ENCODE results near the gene NRGN. TPM values are rescaled to one million over a fixed set of nuclear protein-coding genes. Genes with fewer than 3 reads are reported as not detected.
A peak's percentile ranks its signal among the peaks of the same experiment; 100 is the strongest.

Gene NRGN
- total and polyA plus RNA-seq, 4 donors = 0.51 to 1.7 (median 1.6) TPM; not detected in 1

DNA sequence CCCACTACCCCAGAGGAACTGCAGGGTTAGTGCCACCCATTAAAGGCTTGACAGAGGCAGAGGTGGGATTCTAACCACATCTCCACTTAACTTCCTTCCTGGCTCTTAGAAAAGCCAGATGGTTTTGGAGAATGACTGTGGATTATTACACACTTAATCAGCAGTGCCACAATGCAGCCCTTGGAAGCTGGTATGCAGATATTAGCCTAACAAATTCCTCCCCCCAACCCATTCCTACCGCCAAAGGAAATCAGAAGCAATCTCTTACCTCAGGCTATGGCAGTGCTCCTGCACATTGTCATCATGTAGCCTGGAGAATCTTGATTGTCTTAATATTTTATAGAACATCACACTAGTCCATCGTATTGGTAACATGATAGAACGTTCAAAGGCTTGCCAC lies 23.2 kb upstream of the NRGN start (continued):
- no peak for TF ChIP-seq HNF4A (conservative IDR thresholded peaks at IDR 0.05)
- TF ChIP-seq NR2F2 (IDR thresholded peaks at IDR 0.05) = no peak
- TF ChIP-seq TAF1 (conservative IDR thresholded peaks at IDR 0.05) = no peak

DNA sequence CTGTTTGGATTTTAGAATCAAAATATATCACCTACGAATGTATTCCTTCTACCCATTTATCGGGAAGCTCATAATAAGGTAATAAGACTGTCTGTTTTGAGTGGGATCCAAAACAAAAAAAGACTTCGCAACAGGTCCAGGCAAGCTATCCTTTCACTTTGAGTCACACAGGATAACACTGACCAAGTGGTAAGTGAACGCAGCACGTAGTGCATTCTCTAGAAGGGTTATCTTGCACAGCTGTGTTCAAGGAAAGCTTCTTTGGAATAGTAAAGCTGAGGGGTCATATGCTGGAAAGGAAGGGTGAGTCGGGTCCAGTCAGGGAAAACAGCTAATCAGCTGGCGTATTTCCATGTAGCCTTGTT lies 22.3 kb upstream of the NRGN start:
- no peak for DNase-seq (ENCODE audit: low spot score)

DNA sequence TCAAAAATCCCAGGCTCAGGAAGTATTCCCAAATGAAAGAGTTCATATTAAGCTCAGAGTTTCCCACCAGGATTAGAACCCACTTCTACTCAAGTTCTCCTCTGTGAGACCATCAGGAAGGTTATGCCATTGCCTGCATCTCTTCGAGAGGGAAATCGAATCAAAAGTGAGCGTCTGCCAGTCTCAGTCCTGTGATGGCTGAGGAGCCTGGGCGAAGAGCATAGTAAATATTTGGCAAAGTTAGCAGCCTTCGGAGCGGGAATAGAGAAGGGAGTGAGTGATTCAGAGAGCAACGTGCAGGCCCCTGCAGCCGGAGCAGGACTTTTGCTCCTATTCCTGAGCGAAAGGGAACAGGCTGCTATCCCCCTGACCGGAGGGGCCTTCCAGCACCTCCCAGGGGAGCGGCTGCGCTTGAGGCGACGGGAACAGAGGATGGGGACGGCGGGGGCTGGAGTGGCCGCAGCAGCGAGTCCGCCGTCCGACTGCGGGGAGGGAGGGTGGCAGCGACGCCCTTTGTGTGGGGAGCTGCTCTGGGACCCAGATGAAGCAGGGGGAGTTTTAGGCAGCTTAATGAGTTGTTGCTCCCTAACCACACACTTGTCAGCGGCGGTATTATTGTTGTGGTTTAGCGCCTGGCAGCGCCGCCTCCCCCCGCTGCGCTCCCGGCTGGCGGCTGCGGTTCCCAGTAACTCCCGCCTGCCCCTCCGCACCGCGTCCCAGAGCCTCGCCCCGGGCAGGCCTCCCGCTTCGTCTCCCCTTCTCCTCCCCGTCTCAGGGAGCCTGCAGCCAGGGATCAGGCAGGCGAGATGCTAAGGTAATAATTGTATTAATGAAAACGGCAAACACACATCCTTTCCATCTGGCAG lies 21.7 kb upstream of the NRGN start:
- Histone ChIP-seq H3K9me3 (ENCODE audit: control insufficient read depth in 4 of 4, low read length in 3 of 4) (no peaks in the 10 kb centered on the region), H3K36me3 (ENCODE audit: control insufficient read depth in 4 of 4, insufficient read depth in 3 of 4, low read depth in 1 of 4, low read length in 3 of 4) (no peaks in the 10 kb centered on the region), H3K4me3 (ENCODE audit: low read depth in 1 of 3, low read length in 3 of 3) (peak overlapping the region in 2 of 3 donors; percentile 14 to 21), H3K27ac (ENCODE audit: low read depth in 1 of 2, low read length in 2 of 2) (peak overlapping the region in 1 of 2 donors; percentile 46), H3K9ac (ENCODE audit: low read depth in 1 of 2, low read length in 2 of 2) (no peak overlapping the region), H3K4me1 (ENCODE audit: control insufficient read depth in 4 of 4, insufficient read depth in 4 of 4, low read length in 3 of 4) (peaks cover 0 to 11% (median 8%) of the 10 kb centered on the region in 4 donors), H3K27me3 (ENCODE audit: control insufficient read depth in 4 of 4, insufficient read depth in 4 of 4, low read length in 3 of 4) (peaks cover 0 to 13% (median 2%) of the 10 kb centered on the region in 4 donors)
- TF ChIP-seq, protein P1, sequence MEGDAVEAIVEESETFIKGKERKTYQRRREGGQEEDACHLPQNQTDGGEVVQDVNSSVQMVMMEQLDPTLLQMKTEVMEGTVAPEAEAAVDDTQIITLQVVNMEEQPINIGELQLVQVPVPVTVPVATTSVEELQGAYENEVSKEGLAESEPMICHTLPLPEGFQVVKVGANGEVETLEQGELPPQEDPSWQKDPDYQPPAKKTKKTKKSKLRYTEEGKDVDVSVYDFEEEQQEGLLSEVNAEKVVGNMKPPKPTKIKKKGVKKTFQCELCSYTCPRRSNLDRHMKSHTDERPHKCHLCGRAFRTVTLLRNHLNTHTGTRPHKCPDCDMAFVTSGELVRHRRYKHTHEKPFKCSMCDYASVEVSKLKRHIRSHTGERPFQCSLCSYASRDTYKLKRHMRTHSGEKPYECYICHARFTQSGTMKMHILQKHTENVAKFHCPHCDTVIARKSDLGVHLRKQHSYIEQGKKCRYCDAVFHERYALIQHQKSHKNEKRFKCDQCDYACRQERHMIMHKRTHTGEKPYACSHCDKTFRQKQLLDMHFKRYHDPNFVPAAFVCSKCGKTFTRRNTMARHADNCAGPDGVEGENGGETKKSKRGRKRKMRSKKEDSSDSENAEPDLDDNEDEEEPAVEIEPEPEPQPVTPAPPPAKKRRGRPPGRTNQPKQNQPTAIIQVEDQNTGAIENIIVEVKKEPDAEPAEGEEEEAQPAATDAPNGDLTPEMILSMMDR (IDR thresholded peaks at IDR 0.05; ENCODE audit: low read depth, low read length, missing input control) = no peak
- TF ChIP-seq HNF4G (IDR thresholded peaks at IDR 0.05) (no peak), NR2F2 (IDR thresholded peaks at IDR 0.05) (no peak), HNF4A (conservative IDR thresholded peaks at IDR 0.05) (no peak), GABPA (IDR thresholded peaks at IDR 0.05 in 1 of 2, conservative IDR thresholded peaks at IDR 0.05 in 1 of 2) (no peak)
- TF ChIP-seq, protein P2, sequence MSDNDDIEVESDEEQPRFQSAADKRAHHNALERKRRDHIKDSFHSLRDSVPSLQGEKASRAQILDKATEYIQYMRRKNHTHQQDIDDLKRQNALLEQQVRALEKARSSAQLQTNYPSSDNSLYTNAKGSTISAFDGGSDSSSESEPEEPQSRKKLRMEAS (IDR thresholded peaks at IDR 0.05) = no peak
- WGBS = 2% methylated on average over 45 of the region's 45 CpGs
- DNase-seq (ENCODE audit: low spot score) = no peak

More for the DNA sequence above, 22.3 kb upstream of the NRGN start:
- 42% methylated on average over 7 of the region's 7 CpGs for WGBS
- Histone ChIP-seq H3K9me3 (ENCODE audit: control insufficient read depth in 4 of 4, low read length in 3 of 4) (no peaks in the 10 kb centered on the region), H3K27ac (ENCODE audit: low read depth in 1 of 2, low read length in 2 of 2) (peak overlapping the region in 1 of 2 donors; percentile 46), H3K9ac (ENCODE audit: low read depth in 1 of 2, low read length in 2 of 2) (no peak overlapping the region), H3K4me1 (ENCODE audit: control insufficient read depth in 4 of 4, insufficient read depth in 4 of 4, low read length in 3 of 4) (peaks cover 0 to 11% (median 8%) of the 10 kb centered on the region in 4 donors), H3K4me3 (ENCODE audit: low read depth in 1 of 3, low read length in 3 of 3) (no peak overlapping the region), H3K27me3 (ENCODE audit: control insufficient read depth in 4 of 4, insufficient read depth in 4 of 4, low read length in 3 of 4) (peaks cover 0 to 13% (median 2%) of the 10 kb centered on the region in 4 donors), H3K36me3 (ENCODE audit: control insufficient read depth in 4 of 4, insufficient read depth in 3 of 4, low read depth in 1 of 4, low read length in 3 of 4) (no peaks in the 10 kb centered on the region)
- peak in 1 of 2 donors; percentile 9 for TF ChIP-seq RXRA (IDR thresholded peaks at IDR 0.05)
- no peak for TF ChIP-seq TAF1 (conservative IDR thresholded peaks at IDR 0.05)
- TF ChIP-seq NR2F2 (IDR thresholded peaks at IDR 0.05) = peak; percentile 59

DNA sequence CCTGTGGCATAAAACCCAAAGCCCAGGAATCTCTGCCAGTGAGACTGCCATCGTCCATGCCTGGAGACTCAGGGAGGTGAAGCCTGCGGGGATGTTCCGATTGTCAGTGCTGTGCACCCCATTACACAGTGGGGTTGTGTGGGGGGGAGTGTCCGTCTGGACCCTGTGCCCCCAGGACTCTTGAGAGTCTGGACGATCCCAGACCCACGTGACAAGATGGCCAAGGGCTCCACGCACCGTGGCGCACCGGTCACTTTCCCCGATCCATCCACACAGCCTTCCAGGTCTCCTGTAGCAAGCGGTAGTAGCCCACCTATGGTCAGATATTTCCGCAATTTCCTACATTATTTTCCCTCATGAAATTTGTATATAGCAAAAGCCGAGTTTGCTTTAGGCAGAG lies 20.9 kb upstream of the NRGN start:
- Histone ChIP-seq H3K9ac (ENCODE audit: low read depth in 1 of 2, low read length in 2 of 2) (no peak overlapping the region), H3K9me3 (ENCODE audit: control insufficient read depth in 4 of 4, low read length in 3 of 4) (no peaks in the 10 kb centered on the region), H3K36me3 (ENCODE audit: control insufficient read depth in 4 of 4, insufficient read depth in 3 of 4, low read depth in 1 of 4, low read length in 3 of 4) (no peaks in the 10 kb centered on the region), H3K27me3 (ENCODE audit: control insufficient read depth in 4 of 4, insufficient read depth in 4 of 4, low read length in 3 of 4) (peaks cover 0 to 13% (median 2%) of the 10 kb centered on the region in 4 donors), H3K27ac (ENCODE audit: low read depth in 1 of 2, low read length in 2 of 2) (no peak overlapping the region), H3K4me1 (ENCODE audit: control insufficient read depth in 4 of 4, insufficient read depth in 4 of 4, low read length in 3 of 4) (peaks cover 0 to 11% (median 8%) of the 10 kb centered on the region in 4 donors), H3K4me3 (ENCODE audit: low read depth in 1 of 3, low read length in 3 of 3) (no peak overlapping the region)
- no peak for DNase-seq (ENCODE audit: low spot score)
- TF ChIP-seq, protein P3, sequence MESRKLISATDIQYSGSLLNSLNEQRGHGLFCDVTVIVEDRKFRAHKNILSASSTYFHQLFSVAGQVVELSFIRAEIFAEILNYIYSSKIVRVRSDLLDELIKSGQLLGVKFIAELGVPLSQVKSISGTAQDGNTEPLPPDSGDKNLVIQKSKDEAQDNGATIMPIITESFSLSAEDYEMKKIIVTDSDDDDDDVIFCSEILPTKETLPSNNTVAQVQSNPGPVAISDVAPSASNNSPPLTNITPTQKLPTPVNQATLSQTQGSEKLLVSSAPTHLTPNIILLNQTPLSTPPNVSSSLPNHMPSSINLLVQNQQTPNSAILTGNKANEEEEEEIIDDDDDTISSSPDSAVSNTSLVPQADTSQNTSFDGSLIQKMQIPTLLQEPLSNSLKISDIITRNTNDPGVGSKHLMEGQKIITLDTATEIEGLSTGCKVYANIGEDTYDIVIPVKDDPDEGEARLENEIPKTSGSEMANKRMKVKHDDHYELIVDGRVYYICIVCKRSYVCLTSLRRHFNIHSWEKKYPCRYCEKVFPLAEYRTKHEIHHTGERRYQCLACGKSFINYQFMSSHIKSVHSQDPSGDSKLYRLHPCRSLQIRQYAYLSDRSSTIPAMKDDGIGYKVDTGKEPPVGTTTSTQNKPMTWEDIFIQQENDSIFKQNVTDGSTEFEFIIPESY (IDR thresholded peaks at IDR 0.05) = no peak
- TF ChIP-seq SP1 (IDR thresholded peaks at IDR 0.05) (no peak), EGR1 (IDR thresholded peaks at IDR 0.05; ENCODE audit: low read depth in 2 of 2) (no peak), NR2F2 (IDR thresholded peaks at IDR 0.05) (no peak), RXRA (IDR thresholded peaks at IDR 0.05) (no peak), HNF4G (IDR thresholded peaks at IDR 0.05) (no peak), FOXA1 (IDR thresholded peaks at IDR 0.05) (no peak), JUND (IDR thresholded peaks at IDR 0.05) (no peak), YY1 (IDR thresholded peaks at IDR 0.05) (no peak)
- TF ChIP-seq, protein P2 (IDR thresholded peaks at IDR 0.05) = no peak
- 47% methylated on average over 14 of the region's 14 CpGs for WGBS

Measured in liver (tissue), 9 donors.